HCT116 (cell line): ENCODE measurements around the gene AKT3. TPM values are rescaled to one million over a fixed set of nuclear protein-coding genes. Genes with fewer than 3 reads are reported as not detected.

Source experiments
- ATAC-seq: fragments of 200-7000 bp; cut with Tn5 transposase; 2 replicates; pipeline ENCODE4 v1.9.1; 2020; ENCODE audit warnings: mild to moderate bottlenecking, moderate library complexity
- BruUV-seq: library from RNA; stranded (reverse); fragments of 400-500 nt; replicated peaks from 2 replicates; lab custom pipeline; 2021; lab: Mats Ljungman, UMichigan
- CTCF ChIA-PET: fragments of 300-600 bp; sonication (Branson Sonifier 250); formaldehyde crosslinking; loops from one replicate; lab custom pipeline; 2021; ENCODE audit warnings: antibody characterized with exemption; lab: Charles Lee
- POLR2A ChIA-PET: fragments of 300-600, 350-600 bp; sonication (Branson Sonifier 250); formaldehyde crosslinking; loops from one replicate; lab custom pipeline; 2021; ENCODE audit warnings: antibody characterized with exemption; lab: Charles Lee
- RAD21 ChIA-PET, 2 experiments: fragments of 300-600 bp; sonication (Branson Sonifier 250); formaldehyde crosslinking; loops; one replicate each; lab custom pipeline; 2023; ENCODE audit warnings: low total read pairs in 2 of 2; ENCODE audit not compliant: uncharacterized antibody in 2 of 2, unreplicated experiment in 2 of 2, low non-redundant PET in 1 of 2; lab: Charles Lee
- DNase-seq: peaks from one replicate; pipeline ENCODE4 v3.0.0-alpha.2; 2010; ENCODE audit warnings: low read depth, low spot score
- H2AFZ ChIP-seq: fragments of 200-600 bp; shearing (Covaris generic), sonication (generic); 2 replicates; pipeline ENCODE4 v1.6.1; 2017; ENCODE audit warnings: low read depth, mixed run types, mixed read lengths, antibody characterized with exemption, low read length; ENCODE audit not compliant: poor library complexity, severe bottlenecking
- H3K27ac ChIP-seq: 2 replicates; pipeline ENCODE4 v1.5.1; 2012; ENCODE audit warnings: low read depth, low read length
- H3K27me3 ChIP-seq: fragments of 200-600 bp; sonication (generic); 2 replicates; pipeline ENCODE4 v1.6.1; 2016; ENCODE audit warnings: mixed run types, low read length, mixed read lengths; ENCODE audit not compliant: insufficient read depth
- H3K36me3 ChIP-seq, 2 experiments: fragments of 200-500 bp in 1 of 2; fragments of 200-600 bp in 1 of 2; sonication (Bioruptor generic) in 1 of 2; sonication (generic) in 1 of 2; 2 replicates each; pipeline versions ENCODE4 v1.5.1 to v1.6.1; 2014 to 2016; ENCODE audit warnings: low read length in 2 of 2, inconsistent platforms in 1 of 2, mixed read lengths in 1 of 2, mixed run types in 1 of 2; ENCODE audit not compliant: insufficient read depth in 2 of 2, control insufficient read depth in 1 of 2
- H3K4me1 ChIP-seq, 2 experiments: fragments of 200-600 bp in 1 of 2; sonication (generic) in 1 of 2; 2 replicates each; pipeline versions ENCODE4 v1.5.1 to v1.6.1; 2012 to 2017; ENCODE audit warnings: low read length in 2 of 2, inconsistent platforms in 1 of 2, mild to moderate bottlenecking in 1 of 2, mixed read lengths in 1 of 2, mixed run types in 1 of 2, moderate library complexity in 1 of 2; ENCODE audit not compliant: insufficient read depth in 2 of 2, control insufficient read depth in 1 of 2
- H3K4me2 ChIP-seq: fragments of 200-600 bp; sonication (generic); 2 replicates; pipeline ENCODE4 v1.6.1; 2017; ENCODE audit warnings: mixed run types, low read length, mixed read lengths
- H3K4me3 ChIP-seq, 2 experiments: fragments of 200-600 bp in 1 of 2; sonication (generic) in 1 of 2; replicated peaks in 1 of 2; 2 replicates each; pipeline ENCODE4 v1.5.1; 2011 to 2016; ENCODE audit warnings: low read length in 2 of 2, control low read depth in 1 of 2, low read depth in 1 of 2, mild to moderate bottlenecking in 1 of 2, mixed read lengths in 1 of 2, mixed run types in 1 of 2
- H3K79me2 ChIP-seq: fragments of 200-600 bp; sonication (generic); 2 replicates; pipeline ENCODE4 v1.6.1; 2017; ENCODE audit warnings: mild to moderate bottlenecking, mixed run types, low read length, moderate library complexity, mixed read lengths; ENCODE audit not compliant: insufficient read depth
- H3K9ac ChIP-seq: fragments of 200-600 bp; sonication (generic); 2 replicates; pipeline ENCODE4 v1.6.1; 2016; ENCODE audit warnings: low read length, mixed read lengths
- H3K9me2 ChIP-seq: fragments of 200-600 bp; sonication (generic), shearing (Covaris generic); 2 replicates; pipeline ENCODE4 v1.6.1; 2017; ENCODE audit warnings: mixed run types, mild to moderate bottlenecking, moderate library complexity; ENCODE audit not compliant: insufficient read depth
- H3K9me3 ChIP-seq, 2 experiments: fragments of 200-500 bp in 1 of 2; fragments of 200-600 bp in 1 of 2; sonication (Bioruptor generic) in 1 of 2; sonication (generic) in 1 of 2; 2 replicates each; pipeline ENCODE4 v1.6.1; 2014 to 2017; ENCODE audit warnings: low read length in 2 of 2, mixed read lengths in 2 of 2, inconsistent platforms in 1 of 2, low read depth in 1 of 2, mild to moderate bottlenecking in 1 of 2, mixed run types in 1 of 2, moderate library complexity in 1 of 2; ENCODE audit not compliant: control insufficient read depth in 1 of 2, insufficient read depth in 1 of 2
- H4K20me1 ChIP-seq: fragments of 200-600 bp; sonication (generic), shearing (Covaris generic); 2 replicates; pipeline ENCODE4 v1.6.1; 2017; ENCODE audit warnings: mixed run types, mild to moderate bottlenecking, moderate library complexity; ENCODE audit not compliant: insufficient read depth
- CEBPB ChIP-seq: IDR thresholded peaks from 2 replicates; pipeline ENCODE4 v1.6.1; 2012; ENCODE audit warnings: low read depth
- CTCF ChIP-seq, 3 experiments: fragments of 200-600 bp in 1 of 3; sonication (generic) in 1 of 3; IDR thresholded peaks in 2 of 3; conservative IDR thresholded peaks in 1 of 3; 2 replicates each; pipeline ENCODE4 v1.5.1; 2012 to 2017; ENCODE audit warnings: low read depth in 2 of 3, low read length in 2 of 3, antibody characterized with exemption in 1 of 3, borderline replicate concordance in 1 of 3, control low read depth in 1 of 3, mild to moderate bottlenecking in 1 of 3, mixed read lengths in 1 of 3, mixed run types in 1 of 3, moderate library complexity in 1 of 3; ENCODE audit not compliant: insufficient read depth in 1 of 3
- EGR1 ChIP-seq: IDR thresholded peaks from 2 replicates; pipeline ENCODE4 v1.6.1; 2012; ENCODE audit warnings: low read depth
- JUND ChIP-seq: IDR thresholded peaks from 2 replicates; pipeline ENCODE4 v1.6.1; 2012
- POLR2A ChIP-seq: IDR thresholded peaks from 2 replicates; pipeline ENCODE4 v1.7.0; 2011; ENCODE audit warnings: borderline replicate concordance; ENCODE audit not compliant: insufficient read depth, insufficient read length; ENCODE audit errors: extremely low read depth
- RAD21 ChIP-seq: IDR thresholded peaks from 2 replicates; pipeline ENCODE4 v1.6.1; 2012; ENCODE audit warnings: low read depth, mild to moderate bottlenecking
- SIN3A ChIP-seq: IDR thresholded peaks from 2 replicates; pipeline ENCODE4 v1.6.1; 2012; ENCODE audit warnings: low read depth
- SP1 ChIP-seq: IDR thresholded peaks from 2 replicates; pipeline ENCODE4 v1.6.1; 2012; ENCODE audit warnings: low read depth
- TCF7L2 ChIP-seq: IDR thresholded peaks from 2 replicates; pipeline ENCODE4 v1.7.0; 2011; ENCODE audit warnings: borderline replicate concordance, inconsistent platforms; ENCODE audit not compliant: insufficient read depth, insufficient read length; ENCODE audit errors: extremely low read depth
- ZBTB33 ChIP-seq: IDR thresholded peaks from 2 replicates; pipeline ENCODE4 v1.6.1; 2011; ENCODE audit warnings: mild to moderate bottlenecking, low read length, moderate library complexity; ENCODE audit not compliant: insufficient replicate concordance; ENCODE audit errors: extremely low read depth
- ZFX ChIP-seq: fragments of 450-650 bp; IDR thresholded peaks from 2 replicates; pipeline ENCODE4 v1.6.1; 2017
- ZNF274 ChIP-seq: fragments of 200-500 bp; sonication (Bioruptor generic); IDR thresholded peaks from 2 replicates; pipeline ENCODE4 v1.6.1; 2014; ENCODE audit warnings: mild to moderate bottlenecking, low read depth, low read length, inconsistent platforms
- intact Hi-C: fragments of 100-400 bp; cut with micrococcal nuclease; formaldehyde crosslinking; loops from 2 replicates; pipeline ENCODE4 v1.10.0; 2022
- total RNA-seq: library from RNA; stranded (reverse); gene quantifications from one replicate; pipeline ENCODE4 v1.2.1, GENCODE V29; 2021; ENCODE audit not compliant: unreplicated experiment

Gene AKT3
- total RNA-seq, 1 experiment from 2014 or later, result 0.49 TPM

GRCh38 chr1:243693800-243694199 is 156.2 kb downstream of the AKT3 start (continued):
- no peak for TF ChIP-seq RAD21

- no peak overlapping the region for H3K4me2 ChIP-seq
- H3K79me2 ChIP-seq, result no peaks in the 10 kb centered on the region
- BruUV-seq, result no TSS peak
- DNase-seq (no peak), ATAC-seq (no peak)
- H3K36me3 ChIP-seq, result no peaks in the 10 kb centered on the region
- no peak overlapping the region for H2AFZ ChIP-seq
- H4K20me1 ChIP-seq, result no peaks in the 10 kb centered on the region
- RAD21 ChIA-PET, result no interaction called here
- CTCF ChIA-PET, result no interaction called here
- intact Hi-C loops, result no loop called here
- H3K9ac ChIP-seq, result no peak overlapping the region
- POLR2A ChIA-PET, result no interaction called here
- H3K9me2 ChIP-seq, result no peaks in the 10 kb centered on the region
- no peak overlapping the region for H3K4me3 ChIP-seq
- H3K27ac ChIP-seq, result no peak overlapping the region
- H3K9me3 ChIP-seq, result no peaks in the 10 kb centered on the region
- H3K27me3 ChIP-seq, result peaks cover 17% of the 10 kb centered on the region
- no peak for TF ChIP-seq CEBPB
- no peak for TF ChIP-seq EGR1
- no peak for TF ChIP-seq POLR2A
- TF ChIP-seq ZFX, result no peak
- no peak for TF ChIP-seq ZNF274
- no peak for TF ChIP-seq SIN3A
- TF ChIP-seq, all 23 proteins: peak for 0
- no peaks in the 10 kb centered on the region for H3K4me1 ChIP-seq
Measured at GRCh38 chr1:243686159-243686558, 163.9 kb downstream of the AKT3 start.

GRCh38 chr1:243680860-243681259 is 169.2 kb downstream of the AKT3 start:
- Histone ChIP-seq H3K4me1 (no peaks in the 10 kb centered on the region), H3K36me3 (no peaks in the 10 kb centered on the region), H3K9me2 (no peaks in the 10 kb centered on the region), H3K4me2 (no peak overlapping the region), H3K27me3 (peaks cover 18% of the 10 kb centered on the region), H4K20me1 (no peaks in the 10 kb centered on the region), H3K27ac (no peak overlapping the region), H2AFZ (no peak overlapping the region), H3K79me2 (no peaks in the 10 kb centered on the region), H3K9me3 (no peaks in the 10 kb centered on the region), H3K9ac (no peak overlapping the region), H3K4me3 (no peak overlapping the region)
- BruUV-seq, result no TSS peak
- ATAC-seq, result no peak
- CTCF ChIA-PET, result no interaction called here
- intact Hi-C loops, result no loop called here
- no peak for DNase-seq
- RAD21 ChIA-PET, result no interaction called here
- POLR2A ChIA-PET, result interaction anchor here (0.6 kb wide), 1 partner anchor 12 kb away, joined by 3 read pairs; no protein-coding TSS in a partner anchor
- TF ChIP-seq TCF7L2 (no peak), ZBTB33 (no peak), EGR1 (no peak), JUND (no peak), ZNF274 (no peak), SP1 (no peak), SIN3A (no peak), CTCF (IDR thresholded peaks at IDR 0.05 in 2 of 3, conservative IDR thresholded peaks at IDR 0.05 in 1 of 3; ENCODE audit: borderline replicate concordance in 1 of 3, insufficient read depth in 1 of 3, low read depth in 2 of 3, low read length in 2 of 3) (no peak)
